Right lobe of liver (tissue), 4 donors: ENCODE data around the gene PPP1R10.

Experiments used
- POLR2A ChIP-seq: fragments of 450-650 bp; IDR thresholded peaks from one replicate; pipeline ENCODE4 v1.6.1; 2017; ENCODE audit warnings: antibody characterized with exemption, mild to moderate bottlenecking
- TF ChIP-seq, protein P1 (sequence below), 4 donors: fragments of 200-600 bp in 3 of 4; fragments of 450-650 bp in 1 of 4; IDR thresholded peaks; one replicate each; pipeline versions ENCODE4 v1.5.1 to v1.8.0; 2016 to 2022; ENCODE audit warnings: antibody characterized with exemption in 4 of 4, mild to moderate bottlenecking in 2 of 4
- donor health status: DM: no; HTN: no; CAD: no.
- donor health status: DM: no; HTN: no; CAD: no.
- donor health status: DM: no; HTN: yes; CAD: no.

DNA sequence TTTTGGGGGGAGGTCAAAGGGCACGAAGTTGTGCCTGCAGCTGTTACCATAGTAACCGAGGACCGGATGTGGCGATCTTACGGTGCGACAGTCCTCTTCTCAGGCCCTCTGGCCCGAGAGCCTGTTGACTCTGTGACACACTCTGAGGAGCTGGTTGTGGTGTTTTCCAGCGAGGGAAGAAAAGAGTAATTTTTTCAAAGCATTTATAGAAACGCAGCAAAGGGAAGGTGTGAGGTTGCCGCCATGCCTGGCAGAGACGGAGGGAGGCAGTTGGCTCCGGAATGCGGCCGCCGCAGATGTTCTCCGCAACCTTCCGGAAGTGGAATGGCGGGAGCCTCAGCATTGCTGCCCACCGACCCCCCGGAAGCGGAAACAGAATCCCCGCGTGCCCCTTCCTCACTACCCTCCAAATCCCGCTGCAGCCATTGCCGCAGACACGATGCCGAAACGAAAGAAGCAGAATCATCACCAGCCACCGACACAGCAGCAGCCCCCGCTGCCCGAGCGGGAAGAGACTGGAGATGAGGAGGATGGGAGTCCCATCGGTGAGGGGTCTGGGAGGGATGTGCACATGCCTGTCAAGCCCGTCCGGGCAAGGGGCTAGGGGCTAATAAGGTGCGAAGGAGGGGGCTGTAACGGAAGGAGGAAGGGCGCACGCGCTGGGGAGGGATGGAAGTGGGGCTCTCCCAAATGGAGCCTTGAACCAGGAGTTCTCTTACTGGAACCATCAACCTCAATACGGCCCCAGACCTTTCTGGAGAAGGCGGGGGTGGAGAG, 59.9 kb downstream of the PPP1R10 start, which contains the start of gene PRR3:
- peak; percentile 31 for TF ChIP-seq POLR2A
- TF ChIP-seq, protein P1, sequence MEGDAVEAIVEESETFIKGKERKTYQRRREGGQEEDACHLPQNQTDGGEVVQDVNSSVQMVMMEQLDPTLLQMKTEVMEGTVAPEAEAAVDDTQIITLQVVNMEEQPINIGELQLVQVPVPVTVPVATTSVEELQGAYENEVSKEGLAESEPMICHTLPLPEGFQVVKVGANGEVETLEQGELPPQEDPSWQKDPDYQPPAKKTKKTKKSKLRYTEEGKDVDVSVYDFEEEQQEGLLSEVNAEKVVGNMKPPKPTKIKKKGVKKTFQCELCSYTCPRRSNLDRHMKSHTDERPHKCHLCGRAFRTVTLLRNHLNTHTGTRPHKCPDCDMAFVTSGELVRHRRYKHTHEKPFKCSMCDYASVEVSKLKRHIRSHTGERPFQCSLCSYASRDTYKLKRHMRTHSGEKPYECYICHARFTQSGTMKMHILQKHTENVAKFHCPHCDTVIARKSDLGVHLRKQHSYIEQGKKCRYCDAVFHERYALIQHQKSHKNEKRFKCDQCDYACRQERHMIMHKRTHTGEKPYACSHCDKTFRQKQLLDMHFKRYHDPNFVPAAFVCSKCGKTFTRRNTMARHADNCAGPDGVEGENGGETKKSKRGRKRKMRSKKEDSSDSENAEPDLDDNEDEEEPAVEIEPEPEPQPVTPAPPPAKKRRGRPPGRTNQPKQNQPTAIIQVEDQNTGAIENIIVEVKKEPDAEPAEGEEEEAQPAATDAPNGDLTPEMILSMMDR (IDR thresholded peaks at IDR 0.05), result no peak
